Calu3 (cell line): ENCODE data around the gene TPGS1. TPM values are rescaled to one million over a fixed set of nuclear protein-coding genes. Genes with fewer than 3 reads are reported as not detected.

ENCODE experiments used
- BruUV-seq: library from RNA; stranded (reverse); fragments of 400-500 nt; replicated peaks from 2 replicates; lab custom pipeline; 2021; lab: Mats Ljungman, UMichigan
- CTCF ChIA-PET: fragments of 300-600 bp; sonication (Branson Sonifier 250); formaldehyde crosslinking; loops from one replicate; lab custom pipeline; 2022; ENCODE audit warnings: antibody characterized with exemption; lab: Charles Lee
- DNase-seq: peaks from one replicate; pipeline ENCODE4 v3.0.0; 2022
- H3K27ac Mint-ChIP-seq: one replicate; pipeline ENCODE4 v1.8.0; 2022; ENCODE audit warnings: mixed read lengths; ENCODE audit not compliant: unreplicated experiment
- H3K27me3 Mint-ChIP-seq: one replicate; pipeline ENCODE4 v1.8.0; 2022; ENCODE audit warnings: mixed read lengths; ENCODE audit not compliant: unreplicated experiment
- H3K36me3 Mint-ChIP-seq: one replicate; pipeline ENCODE4 v1.8.0; 2022; ENCODE audit warnings: mild to moderate bottlenecking, moderate library complexity, mixed read lengths; ENCODE audit not compliant: insufficient read depth, unreplicated experiment
- H3K4me1 Mint-ChIP-seq: one replicate; pipeline ENCODE4 v1.8.0; 2022; ENCODE audit warnings: mild to moderate bottlenecking, low read depth, mixed read lengths; ENCODE audit not compliant: unreplicated experiment
- H3K4me3 Mint-ChIP-seq: one replicate; pipeline ENCODE4 v1.8.0; 2022; ENCODE audit warnings: mild to moderate bottlenecking, low read depth, moderate library complexity, mixed read lengths; ENCODE audit not compliant: unreplicated experiment
- H3K9me3 Mint-ChIP-seq: one replicate; pipeline ENCODE4 v1.8.0; 2022; ENCODE audit warnings: low read depth, mixed read lengths; ENCODE audit not compliant: unreplicated experiment
- intact Hi-C: fragments of 100-400 bp; cut with micrococcal nuclease; formaldehyde crosslinking; loops from one replicate; pipeline ENCODE4 v1.10.0; 2022; ENCODE audit not compliant: unreplicated experiment
- total RNA-seq: library from RNA; stranded (reverse); gene quantifications from 2 replicates; pipeline ENCODE4 v1.2.3, GENCODE V29; 2022
- TF ChIP-seq, protein P1 (sequence below): fragments of 200-600 bp; IDR thresholded peaks from one replicate; pipeline ENCODE4 v1.8.0; 2022; ENCODE audit warnings: antibody characterized with exemption; ENCODE audit not compliant: unreplicated experiment

Gene TPGS1
- total RNA-seq, 1 experiment from 2014 or later = 9.0 TPM

DNA sequence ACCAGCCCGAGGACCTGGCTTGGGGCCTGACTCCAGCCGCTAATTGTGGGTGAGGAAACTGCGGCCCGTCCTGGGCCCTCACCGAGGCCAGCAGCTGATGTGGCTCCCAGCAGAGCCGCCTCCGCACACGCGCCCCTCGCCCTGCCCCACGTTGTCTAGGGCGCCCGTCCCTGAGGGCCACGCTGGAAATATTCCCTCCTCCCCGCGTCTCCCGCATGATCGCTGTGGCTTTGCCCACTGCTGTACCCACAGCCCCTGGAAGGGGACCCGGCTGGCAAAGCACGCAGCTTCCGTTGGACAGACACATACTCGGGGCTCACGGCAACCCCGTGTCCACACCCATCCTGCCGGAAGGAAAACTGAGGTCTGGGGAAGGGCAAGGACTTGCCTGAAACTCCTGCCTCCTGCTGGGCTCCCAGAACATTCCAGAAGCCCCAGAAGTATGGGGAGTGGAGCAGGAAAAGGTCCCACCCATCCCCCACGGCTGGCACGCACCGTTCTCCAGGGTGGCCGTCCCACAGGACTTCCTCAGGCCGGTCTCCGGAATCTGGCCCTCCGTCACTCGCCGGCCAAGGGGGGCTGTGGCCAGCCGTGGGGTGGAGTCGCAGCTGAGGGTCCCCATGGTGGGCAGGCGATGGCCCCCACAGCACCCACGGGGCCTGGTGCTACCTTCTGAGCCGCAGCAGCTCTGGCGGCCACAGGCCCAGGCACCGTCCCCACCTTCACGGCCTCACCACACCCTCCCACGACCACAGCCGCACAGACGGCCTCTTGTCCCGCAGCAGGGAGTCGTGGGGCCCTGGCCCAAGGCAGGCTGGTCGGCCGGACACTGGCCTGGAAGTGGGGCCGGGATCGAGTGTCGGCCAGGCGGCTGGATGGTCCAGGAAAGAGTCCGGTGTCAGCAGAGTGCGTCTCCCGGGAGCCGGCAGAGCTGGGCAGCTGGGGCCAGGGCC lies 32.9 kb upstream of the TPGS1 start:
- no peak overlapping the region for H3K4me3 Mint-ChIP-seq
- no peaks in the 10 kb centered on the region for H3K4me1 Mint-ChIP-seq
- CTCF ChIA-PET = no interaction called here
- H3K27me3 Mint-ChIP-seq = peaks cover 12% of the 10 kb centered on the region
- DNase-seq = no peak
- H3K27ac Mint-ChIP-seq = no peak overlapping the region
- BruUV-seq = no TSS peak
- H3K9me3 Mint-ChIP-seq = no peaks in the 10 kb centered on the region
- TF ChIP-seq, protein P1, sequence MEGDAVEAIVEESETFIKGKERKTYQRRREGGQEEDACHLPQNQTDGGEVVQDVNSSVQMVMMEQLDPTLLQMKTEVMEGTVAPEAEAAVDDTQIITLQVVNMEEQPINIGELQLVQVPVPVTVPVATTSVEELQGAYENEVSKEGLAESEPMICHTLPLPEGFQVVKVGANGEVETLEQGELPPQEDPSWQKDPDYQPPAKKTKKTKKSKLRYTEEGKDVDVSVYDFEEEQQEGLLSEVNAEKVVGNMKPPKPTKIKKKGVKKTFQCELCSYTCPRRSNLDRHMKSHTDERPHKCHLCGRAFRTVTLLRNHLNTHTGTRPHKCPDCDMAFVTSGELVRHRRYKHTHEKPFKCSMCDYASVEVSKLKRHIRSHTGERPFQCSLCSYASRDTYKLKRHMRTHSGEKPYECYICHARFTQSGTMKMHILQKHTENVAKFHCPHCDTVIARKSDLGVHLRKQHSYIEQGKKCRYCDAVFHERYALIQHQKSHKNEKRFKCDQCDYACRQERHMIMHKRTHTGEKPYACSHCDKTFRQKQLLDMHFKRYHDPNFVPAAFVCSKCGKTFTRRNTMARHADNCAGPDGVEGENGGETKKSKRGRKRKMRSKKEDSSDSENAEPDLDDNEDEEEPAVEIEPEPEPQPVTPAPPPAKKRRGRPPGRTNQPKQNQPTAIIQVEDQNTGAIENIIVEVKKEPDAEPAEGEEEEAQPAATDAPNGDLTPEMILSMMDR = no peak
- intact Hi-C loops = no loop called here
- H3K36me3 Mint-ChIP-seq = no peaks in the 10 kb centered on the region

DNA sequence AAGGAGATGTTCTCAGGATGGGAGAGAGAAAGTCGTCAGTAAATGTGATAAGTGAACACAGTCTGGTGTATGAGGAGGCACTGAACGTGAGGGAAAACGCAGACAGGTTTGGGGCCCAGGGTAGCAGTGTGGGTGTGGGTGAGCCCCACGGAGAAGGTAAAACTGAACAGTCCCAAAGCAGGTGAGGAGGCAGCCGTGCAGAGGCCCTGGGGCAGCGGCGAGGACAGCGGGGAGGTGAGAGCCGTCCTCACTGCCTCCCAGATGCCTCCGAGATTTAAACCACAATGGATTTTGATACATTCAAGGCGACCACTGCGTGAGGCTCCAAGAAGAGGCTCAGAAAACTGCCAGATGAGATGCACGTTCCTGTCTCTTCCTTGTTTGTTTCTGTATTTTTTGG lies 31.9 kb upstream of the TPGS1 start:
- CTCF ChIA-PET = no interaction called here
- TF ChIP-seq, protein P1 = no peak
- intact Hi-C loops = no loop called here
- Mint-ChIP-seq H3K27ac (peak overlapping the region; percentile 27), H3K4me3 (no peak overlapping the region), H3K4me1 (no peaks in the 10 kb centered on the region), H3K36me3 (no peaks in the 10 kb centered on the region), H3K9me3 (peaks cover 3% of the 10 kb centered on the region), H3K27me3 (peaks cover 22% of the 10 kb centered on the region)
- no TSS peak for BruUV-seq
- DNase-seq = no peak

DNA sequence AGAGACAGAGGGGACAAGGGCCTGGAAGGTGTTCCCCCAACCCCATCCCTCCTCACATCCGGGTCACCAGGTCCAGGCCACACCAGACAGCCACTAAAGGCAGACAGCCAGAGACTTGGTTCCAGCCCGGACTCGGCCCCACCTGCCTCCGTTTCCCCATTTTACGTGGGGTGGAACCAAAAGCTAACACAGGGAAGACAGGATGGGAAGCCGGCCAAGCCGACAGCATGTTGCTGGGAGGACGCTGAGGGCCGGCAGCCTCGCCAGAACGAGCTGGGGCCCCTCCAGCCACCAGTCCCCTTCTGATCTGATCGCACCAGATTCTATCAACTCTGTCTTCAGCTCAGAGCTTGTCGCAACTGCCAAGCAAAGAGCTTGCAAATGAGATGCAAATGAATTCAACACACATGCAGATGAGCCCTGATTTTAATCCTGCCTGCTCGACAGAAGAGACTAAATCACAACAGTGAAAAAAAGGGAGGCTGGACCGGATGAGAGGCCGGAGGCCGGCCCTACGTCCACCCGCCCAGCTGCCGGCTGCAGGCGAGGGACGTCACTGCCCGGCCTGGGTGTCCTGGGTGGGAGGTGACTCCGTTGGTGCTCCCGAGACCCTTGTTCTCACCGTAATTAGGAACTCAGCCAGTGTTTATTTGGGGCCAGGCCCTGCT lies 28.9 kb upstream of the TPGS1 start:
- H3K27ac Mint-ChIP-seq = no peak overlapping the region
- peaks cover 38% of the 10 kb centered on the region for H3K27me3 Mint-ChIP-seq
- CTCF ChIA-PET = no interaction called here
- peaks cover 7% of the 10 kb centered on the region for H3K4me1 Mint-ChIP-seq
- peaks cover 5% of the 10 kb centered on the region for H3K36me3 Mint-ChIP-seq
- H3K9me3 Mint-ChIP-seq = peaks cover 14% of the 10 kb centered on the region
- intact Hi-C loops = no loop called here
- no peak overlapping the region for H3K4me3 Mint-ChIP-seq
- BruUV-seq = no TSS peak
- TF ChIP-seq, protein P1 = no peak
- DNase-seq = no peak

- H3K4me1 Mint-ChIP-seq = peaks cover 7% of the 10 kb centered on the region
- no peak overlapping the region for H3K4me3 Mint-ChIP-seq
- DNase-seq = no peak
- H3K36me3 Mint-ChIP-seq = peaks cover 5% of the 10 kb centered on the region
- no peak overlapping the region for H3K27ac Mint-ChIP-seq
- peaks cover 14% of the 10 kb centered on the region for H3K9me3 Mint-ChIP-seq
- intact Hi-C loops = no loop called here
- CTCF ChIA-PET = interaction anchor here (0.6 kb wide), 1 partner anchor 11 kb away, joined by 8 read pairs; no protein-coding TSS in a partner anchor
- TF ChIP-seq, protein P1 = no peak
- BruUV-seq = no TSS peak
- H3K27me3 Mint-ChIP-seq = peaks cover 44% of the 10 kb centered on the region
These were observed 28.3 kb upstream of the TPGS1 start for GRCh38 chr19:478976-479375.
